A673 (cell line): ENCODE data around the gene ANKS1B. TPM values are rescaled to one million over a fixed set of nuclear protein-coding genes. Genes with fewer than 3 reads are reported as not detected.

ENCODE experiments used
- BruUV-seq: library from RNA; stranded (reverse); fragments of 400-500 nt; replicated peaks from 2 replicates; lab custom pipeline; 2021; lab: Mats Ljungman, UMichigan
- CTCF ChIA-PET: fragments of 300-600 bp; sonication (Branson Sonifier 250); formaldehyde crosslinking; loops from one replicate; lab custom pipeline; 2022; ENCODE audit warnings: antibody characterized with exemption; lab: Charles Lee
- POLR2A ChIA-PET: fragments of 300-600 bp; sonication (Branson Sonifier 250); formaldehyde crosslinking; loops from one replicate; lab custom pipeline; 2022; ENCODE audit warnings: antibody characterized with exemption; ENCODE audit not compliant: low non-redundant PET; lab: Charles Lee
- DNase-seq: peaks from one replicate; pipeline ENCODE4 v3.0.0-alpha.2; 2015; ENCODE audit warnings: low spot score
- H3K27ac ChIP-seq: fragments of 200-600 bp; sonication (generic); 2 replicates; pipeline ENCODE4 v1.5.1; 2016; ENCODE audit warnings: mixed run types, low read depth, mild to moderate bottlenecking, mixed read lengths, antibody characterized with exemption, low read length; ENCODE audit not compliant: poor library complexity, severe bottlenecking
- H3K27me3 ChIP-seq: fragments of 200-600 bp; sonication (generic); replicated peaks from 2 replicates; pipeline ENCODE4 v1.6.1; 2017; ENCODE audit warnings: mixed run types, low read depth, mild to moderate bottlenecking, mixed read lengths, antibody characterized with exemption, low read length; ENCODE audit not compliant: insufficient read depth, poor library complexity
- H3K36me3 ChIP-seq: fragments of 200-600 bp; sonication (generic); 2 replicates; pipeline ENCODE4 v1.6.1; 2016; ENCODE audit warnings: mixed run types, mild to moderate bottlenecking, mixed read lengths, antibody characterized with exemption, low read length; ENCODE audit not compliant: insufficient read depth, poor library complexity, severe bottlenecking
- H3K4me1 ChIP-seq: fragments of 200-600 bp; sonication (generic); 2 replicates; pipeline ENCODE4 v1.6.1; 2017; ENCODE audit warnings: mixed run types, mild to moderate bottlenecking, mixed read lengths, antibody characterized with exemption, low read length; ENCODE audit not compliant: insufficient read depth, poor library complexity, severe bottlenecking
- H3K4me3 ChIP-seq: fragments of 200-600 bp; sonication (generic); 2 replicates; pipeline ENCODE4 v1.5.1; 2016; ENCODE audit warnings: low read depth, mixed run types, mild to moderate bottlenecking, mixed read lengths, low read length; ENCODE audit not compliant: poor library complexity, severe bottlenecking
- H3K9me3 ChIP-seq: fragments of 200-600 bp; sonication (generic); 2 replicates; pipeline ENCODE4 v1.6.1; 2016; ENCODE audit warnings: mixed run types, low read depth, mild to moderate bottlenecking, mixed read lengths, antibody characterized with exemption, low read length; ENCODE audit not compliant: poor library complexity, severe bottlenecking
- EZH2 ChIP-seq: fragments of 200-600 bp; sonication (generic); IDR thresholded peaks from 2 replicates; pipeline ENCODE4 v1.6.1; 2017; ENCODE audit warnings: borderline replicate concordance, low read depth, mild to moderate bottlenecking, mixed read lengths, antibody characterized with exemption, low read length; ENCODE audit not compliant: poor library complexity, severe bottlenecking
- intact Hi-C: fragments of 100-400 bp; cut with micrococcal nuclease; formaldehyde crosslinking; loops from one replicate; pipeline ENCODE4 v1.10.0; 2022; ENCODE audit not compliant: unreplicated experiment
- total RNA-seq: library from RNA; stranded (reverse); gene quantifications from 2 replicates; pipeline ENCODE4 v1.2.3, GENCODE V29; 2021
- TF ChIP-seq, protein P1 (sequence below): fragments of 300-800, 200-600 bp; sonication (generic); conservative IDR thresholded peaks from 2 replicates; pipeline ENCODE4 v1.5.1; 2017; ENCODE audit warnings: low read depth, mild to moderate bottlenecking, antibody characterized with exemption, low read length, moderate library complexity, mixed read lengths

Gene ANKS1B
- total RNA-seq, 1 experiment from 2014 or later, result 0.99 TPM

DNA sequence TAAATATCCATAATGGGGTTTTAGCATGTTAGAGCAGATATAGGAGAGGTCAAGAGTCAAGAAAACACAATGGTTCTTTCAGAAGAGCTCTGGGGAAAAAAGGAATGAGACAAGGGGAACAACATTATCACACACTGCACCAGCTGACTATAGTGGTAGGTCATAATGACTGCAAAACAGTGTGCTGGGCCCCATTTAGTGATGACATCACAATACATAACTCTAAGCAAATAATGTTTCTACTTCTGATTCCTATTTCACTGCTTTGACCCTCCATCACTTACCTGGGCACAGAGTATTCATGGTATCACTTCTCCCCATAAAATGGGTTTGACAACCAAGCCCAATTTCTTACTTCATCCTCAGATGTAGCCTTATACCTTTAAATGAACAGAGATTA lies 275.1 kb downstream of the ANKS1B start:
- no peak overlapping the region for H3K27ac ChIP-seq
- BruUV-seq, result no TSS peak

DNA sequence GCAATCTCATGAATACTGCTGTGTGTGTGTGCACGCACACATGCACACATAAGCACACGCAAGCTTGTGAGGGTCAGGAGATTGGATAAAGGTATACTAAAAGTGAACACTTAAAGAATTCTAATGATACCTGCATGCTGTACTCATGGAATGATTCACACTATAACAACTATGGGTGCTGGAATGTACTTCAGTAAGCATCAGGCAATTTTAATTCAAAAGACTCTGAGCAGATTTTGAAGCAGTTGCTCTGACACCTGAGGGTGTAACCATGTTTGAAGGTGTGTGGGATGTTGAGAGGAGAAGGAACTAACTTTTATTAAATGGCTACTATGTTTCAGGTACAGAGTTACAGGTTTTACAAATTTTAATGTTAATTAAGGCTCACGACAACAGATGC lies 275.6 kb downstream of the ANKS1B start:
- TF ChIP-seq EZH2, result no peak
- TF ChIP-seq, protein P1, sequence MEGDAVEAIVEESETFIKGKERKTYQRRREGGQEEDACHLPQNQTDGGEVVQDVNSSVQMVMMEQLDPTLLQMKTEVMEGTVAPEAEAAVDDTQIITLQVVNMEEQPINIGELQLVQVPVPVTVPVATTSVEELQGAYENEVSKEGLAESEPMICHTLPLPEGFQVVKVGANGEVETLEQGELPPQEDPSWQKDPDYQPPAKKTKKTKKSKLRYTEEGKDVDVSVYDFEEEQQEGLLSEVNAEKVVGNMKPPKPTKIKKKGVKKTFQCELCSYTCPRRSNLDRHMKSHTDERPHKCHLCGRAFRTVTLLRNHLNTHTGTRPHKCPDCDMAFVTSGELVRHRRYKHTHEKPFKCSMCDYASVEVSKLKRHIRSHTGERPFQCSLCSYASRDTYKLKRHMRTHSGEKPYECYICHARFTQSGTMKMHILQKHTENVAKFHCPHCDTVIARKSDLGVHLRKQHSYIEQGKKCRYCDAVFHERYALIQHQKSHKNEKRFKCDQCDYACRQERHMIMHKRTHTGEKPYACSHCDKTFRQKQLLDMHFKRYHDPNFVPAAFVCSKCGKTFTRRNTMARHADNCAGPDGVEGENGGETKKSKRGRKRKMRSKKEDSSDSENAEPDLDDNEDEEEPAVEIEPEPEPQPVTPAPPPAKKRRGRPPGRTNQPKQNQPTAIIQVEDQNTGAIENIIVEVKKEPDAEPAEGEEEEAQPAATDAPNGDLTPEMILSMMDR, result no peak
- intact Hi-C loops, result no loop called here
- H3K27me3 ChIP-seq, result no peaks in the 10 kb centered on the region
- no peaks in the 10 kb centered on the region for H3K4me1 ChIP-seq
- peaks cover 5% of the 10 kb centered on the region for H3K9me3 ChIP-seq
- no peak overlapping the region for H3K4me3 ChIP-seq
- POLR2A ChIA-PET, result no interaction called here
- H3K27ac ChIP-seq, result no peak overlapping the region
- CTCF ChIA-PET, result no interaction called here
- no peak for DNase-seq
- BruUV-seq, result no TSS peak
- no peaks in the 10 kb centered on the region for H3K36me3 ChIP-seq

More for the DNA sequence above, 275.1 kb downstream of the ANKS1B start:
- ChIA-PET CTCF (no interaction called here), POLR2A (no interaction called here)
- H3K4me3 ChIP-seq, result no peak overlapping the region
- no peaks in the 10 kb centered on the region for H3K4me1 ChIP-seq
- no peak for DNase-seq
- TF ChIP-seq, protein P1, result no peak
- no peak for TF ChIP-seq EZH2
- H3K36me3 ChIP-seq, result no peaks in the 10 kb centered on the region
- no peaks in the 10 kb centered on the region for H3K27me3 ChIP-seq
- intact Hi-C loops, result no loop called here
- H3K9me3 ChIP-seq, result peaks cover 5% of the 10 kb centered on the region

DNA sequence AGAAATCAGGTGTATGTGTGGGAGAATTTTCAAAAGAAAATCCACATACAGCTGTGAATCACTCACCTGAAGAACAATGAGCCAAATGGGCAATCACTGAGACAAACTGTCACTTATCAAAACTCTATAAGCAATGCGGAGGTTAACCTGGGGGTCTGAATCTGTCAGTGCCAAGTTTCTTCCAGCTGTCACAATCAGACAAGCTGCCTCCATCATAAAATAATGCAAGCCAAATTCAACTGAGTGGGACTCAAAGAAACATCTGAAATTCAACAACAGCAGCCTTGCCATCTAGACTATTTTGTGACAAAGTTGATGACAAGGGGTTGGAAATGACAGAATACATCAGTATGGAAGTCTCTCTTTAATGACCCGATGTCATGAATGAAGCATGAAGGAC lies 276.9 kb downstream of the ANKS1B start:
- ChIA-PET POLR2A (interaction anchor here (0.6 kb wide), 1 partner anchor 21 kb away, joined by 6 read pairs; no protein-coding TSS in a partner anchor), CTCF (no interaction called here)
- H3K36me3 ChIP-seq, result no peaks in the 10 kb centered on the region
- no peak overlapping the region for H3K27ac ChIP-seq
- BruUV-seq, result no TSS peak
- no peak for DNase-seq
- intact Hi-C loops, result no loop called here
- no peak overlapping the region for H3K4me3 ChIP-seq
- peaks cover 2% of the 10 kb centered on the region for H3K9me3 ChIP-seq
- H3K27me3 ChIP-seq, result no peaks in the 10 kb centered on the region
- TF ChIP-seq EZH2, result no peak
- TF ChIP-seq, protein P1, result no peak
- no peaks in the 10 kb centered on the region for H3K4me1 ChIP-seq
